Iris pigment epithelial cell (primary cell): ENCODE data around the gene PPP1R12B.

Experiments
- DNase-seq: peaks from one replicate; pipeline ENCODE4 v3.0.0-alpha.2; 2011; ENCODE audit warnings: low read depth

The PPP1R12B gene, protein sequence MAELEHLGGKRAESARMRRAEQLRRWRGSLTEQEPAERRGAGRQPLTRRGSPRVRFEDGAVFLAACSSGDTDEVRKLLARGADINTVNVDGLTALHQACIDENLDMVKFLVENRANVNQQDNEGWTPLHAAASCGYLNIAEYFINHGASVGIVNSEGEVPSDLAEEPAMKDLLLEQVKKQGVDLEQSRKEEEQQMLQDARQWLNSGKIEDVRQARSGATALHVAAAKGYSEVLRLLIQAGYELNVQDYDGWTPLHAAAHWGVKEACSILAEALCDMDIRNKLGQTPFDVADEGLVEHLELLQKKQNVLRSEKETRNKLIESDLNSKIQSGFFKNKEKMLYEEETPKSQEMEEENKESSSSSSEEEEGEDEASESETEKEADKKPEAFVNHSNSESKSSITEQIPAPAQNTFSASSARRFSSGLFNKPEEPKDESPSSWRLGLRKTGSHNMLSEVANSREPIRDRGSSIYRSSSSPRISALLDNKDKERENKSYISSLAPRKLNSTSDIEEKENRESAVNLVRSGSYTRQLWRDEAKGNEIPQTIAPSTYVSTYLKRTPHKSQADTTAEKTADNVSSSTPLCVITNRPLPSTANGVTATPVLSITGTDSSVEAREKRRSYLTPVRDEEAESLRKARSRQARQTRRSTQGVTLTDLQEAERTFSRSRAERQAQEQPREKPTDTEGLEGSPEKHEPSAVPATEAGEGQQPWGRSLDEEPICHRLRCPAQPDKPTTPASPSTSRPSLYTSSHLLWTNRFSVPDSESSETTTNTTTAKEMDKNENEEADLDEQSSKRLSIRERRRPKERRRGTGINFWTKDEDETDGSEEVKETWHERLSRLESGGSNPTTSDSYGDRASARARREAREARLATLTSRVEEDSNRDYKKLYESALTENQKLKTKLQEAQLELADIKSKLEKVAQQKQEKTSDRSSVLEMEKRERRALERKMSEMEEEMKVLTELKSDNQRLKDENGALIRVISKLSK

GRCh38 chr1:202348509-202349205, at the start of gene PPP1R12B:
Gene PPP1R12B, plus strand, starts transcription at chr1:202348699. Its CDS starts 153 bp downstream, at chr1:202348852.
- DNase-seq = peak; percentile 100

GRCh38 chr1:202302166-202302565, 46.3 kb upstream of the PPP1R12B start:
- no peak for DNase-seq

- DNase-seq = no peak
Measured at GRCh38 chr1:202304375-202304774, 44.1 kb upstream of the PPP1R12B start.

- DNase-seq = no peak
Measured at GRCh38 chr1:202305168-202305567, 43.3 kb upstream of the PPP1R12B start.

DNA sequence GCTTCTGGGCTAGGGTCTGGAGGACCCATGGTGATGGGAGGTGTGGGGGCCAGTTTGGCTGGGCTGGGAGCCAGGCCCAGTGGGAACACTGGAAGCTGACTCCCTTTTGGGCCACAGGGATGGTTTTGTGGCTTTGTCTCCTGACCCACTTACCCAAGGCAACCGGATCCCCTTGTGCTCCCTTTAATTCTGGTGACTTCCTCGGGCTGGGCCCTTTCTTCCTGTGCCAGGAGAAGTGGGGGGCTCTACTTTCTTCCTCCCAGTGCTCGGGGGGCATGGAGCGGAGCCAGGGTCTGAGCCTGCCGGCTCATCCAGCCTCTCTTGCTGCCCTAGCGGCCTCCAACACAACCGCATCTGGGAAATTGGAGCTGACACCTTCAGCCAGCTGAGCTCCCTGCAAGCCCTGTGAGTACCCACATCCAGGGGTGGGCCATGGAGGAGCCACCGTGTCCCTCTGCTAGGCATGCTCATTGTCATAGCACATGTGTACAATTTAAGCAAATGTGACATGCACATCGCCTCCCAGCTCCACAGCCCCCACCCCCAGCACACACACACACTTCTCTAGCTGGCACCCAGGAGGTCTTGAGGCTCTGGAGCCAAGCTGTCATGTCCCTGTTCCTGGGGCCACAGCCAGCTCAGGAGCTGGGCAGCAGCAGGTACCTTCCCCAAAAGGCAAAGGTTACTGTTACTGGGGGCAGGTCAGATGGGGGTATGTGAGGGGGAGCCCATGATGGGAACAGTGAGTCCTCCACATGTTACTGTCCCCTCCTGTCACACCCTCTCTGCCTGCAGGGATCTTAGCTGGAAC, 41.8 kb upstream of the PPP1R12B start:
- no peak for DNase-seq

- no peak for DNase-seq
Measured at GRCh38 chr1:202310071-202310725, 38.3 kb upstream of the PPP1R12B start.

DNA sequence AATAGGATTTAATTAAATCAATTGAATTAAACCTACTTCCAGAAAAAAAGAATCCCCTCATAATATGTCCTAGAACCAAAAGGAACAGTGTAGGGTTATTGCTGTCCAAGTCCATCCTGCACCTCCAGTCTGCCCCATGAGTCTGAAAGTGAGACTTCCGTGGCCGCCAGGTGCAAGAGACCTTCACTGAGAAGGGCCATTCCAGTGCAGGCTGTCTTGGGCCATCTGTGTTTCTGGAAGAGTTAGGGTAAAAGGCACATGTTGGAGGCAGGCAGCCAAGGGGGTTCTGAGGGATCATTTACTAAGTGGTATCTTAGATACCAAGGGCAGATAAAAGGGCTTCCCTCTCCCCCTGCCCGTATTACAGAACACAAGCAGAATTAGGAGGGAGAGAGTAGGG, 37.8 kb upstream of the PPP1R12B start:
- no peak for DNase-seq

DNA sequence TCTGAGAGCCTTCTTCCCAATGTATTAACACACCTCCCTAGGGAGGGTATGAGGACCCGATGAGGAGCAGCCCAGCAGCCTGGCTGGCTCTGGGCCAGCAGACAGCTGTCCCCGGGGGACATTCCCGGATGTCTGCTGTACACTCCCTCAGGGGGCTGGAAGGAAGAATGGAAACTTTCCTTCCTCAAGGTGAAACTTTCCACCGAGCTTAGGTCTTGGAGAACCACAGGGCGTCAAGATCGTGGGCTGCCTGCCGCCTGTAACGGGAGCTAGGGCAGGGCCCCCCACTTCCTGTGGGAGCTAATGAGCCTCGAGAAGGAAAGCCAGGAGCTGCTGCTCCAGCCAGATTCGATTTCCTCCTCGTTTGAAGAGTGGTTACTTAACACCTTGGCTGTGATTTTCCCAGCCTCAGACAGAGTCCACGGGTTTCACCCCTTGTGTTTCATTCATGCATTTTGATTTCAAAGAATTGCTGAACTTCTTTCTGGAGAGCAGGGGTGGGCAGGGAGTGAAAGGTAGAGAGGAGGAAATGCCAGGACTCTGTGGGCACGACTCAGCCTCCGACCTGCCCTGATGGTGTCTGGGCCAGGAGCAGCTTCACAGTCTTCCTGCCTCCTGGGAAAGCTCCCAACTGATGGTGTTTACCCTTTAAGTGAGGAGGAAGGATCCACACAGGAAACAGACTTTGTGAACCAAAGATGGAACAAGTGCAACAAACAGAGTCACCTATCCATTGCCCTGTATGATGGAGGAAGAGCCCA, 36.4 kb upstream of the PPP1R12B start:
- DNase-seq = no peak

DNA sequence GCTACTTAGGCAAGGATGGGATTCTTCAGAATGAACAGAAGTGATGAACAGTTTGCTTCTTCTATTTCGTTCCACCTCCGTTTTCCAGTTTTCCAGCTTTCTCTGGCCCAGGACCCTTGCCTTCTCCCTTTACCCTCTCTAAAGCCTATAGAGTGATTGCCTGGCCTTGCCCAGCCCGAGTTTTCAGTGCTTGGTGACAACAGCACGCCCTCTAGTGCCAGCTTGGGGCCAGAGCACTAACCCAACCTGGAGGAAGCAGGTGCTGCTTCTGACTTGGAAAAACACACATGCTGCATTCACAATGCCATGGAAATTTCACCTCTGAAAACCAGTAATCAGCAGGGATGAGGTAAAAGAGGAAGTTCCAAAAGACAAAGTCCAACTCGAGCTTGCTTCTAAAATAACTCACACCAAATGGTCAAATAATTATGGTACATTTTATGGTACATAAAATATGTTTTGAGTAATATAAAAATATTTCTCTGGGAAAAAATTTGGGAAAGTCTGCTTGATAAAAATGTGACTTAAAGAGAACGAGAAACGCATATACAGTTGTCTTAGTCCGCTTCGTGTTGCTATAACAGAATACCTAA, 32.8 kb upstream of the PPP1R12B start:
- DNase-seq = peak; percentile 61

DNA sequence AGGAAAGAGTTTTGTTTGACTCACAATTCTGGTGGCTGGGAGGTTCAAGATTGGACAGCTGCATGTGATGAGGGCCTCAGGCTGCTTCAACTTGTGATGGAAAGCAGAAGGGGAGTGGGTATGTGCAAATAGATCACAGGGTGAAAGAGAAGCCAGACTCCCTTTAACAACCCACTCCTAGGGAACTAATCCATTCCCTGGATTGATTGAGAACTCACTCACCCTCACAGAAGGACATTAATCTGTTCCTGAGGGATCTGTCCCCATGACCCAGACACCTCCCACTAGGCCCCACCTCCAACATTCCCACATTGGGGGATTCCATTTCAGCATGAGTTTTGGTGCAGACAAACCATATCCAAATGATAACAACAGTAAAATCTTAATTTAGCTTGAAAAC, 32.3 kb upstream of the PPP1R12B start:
- no peak for DNase-seq

DNA sequence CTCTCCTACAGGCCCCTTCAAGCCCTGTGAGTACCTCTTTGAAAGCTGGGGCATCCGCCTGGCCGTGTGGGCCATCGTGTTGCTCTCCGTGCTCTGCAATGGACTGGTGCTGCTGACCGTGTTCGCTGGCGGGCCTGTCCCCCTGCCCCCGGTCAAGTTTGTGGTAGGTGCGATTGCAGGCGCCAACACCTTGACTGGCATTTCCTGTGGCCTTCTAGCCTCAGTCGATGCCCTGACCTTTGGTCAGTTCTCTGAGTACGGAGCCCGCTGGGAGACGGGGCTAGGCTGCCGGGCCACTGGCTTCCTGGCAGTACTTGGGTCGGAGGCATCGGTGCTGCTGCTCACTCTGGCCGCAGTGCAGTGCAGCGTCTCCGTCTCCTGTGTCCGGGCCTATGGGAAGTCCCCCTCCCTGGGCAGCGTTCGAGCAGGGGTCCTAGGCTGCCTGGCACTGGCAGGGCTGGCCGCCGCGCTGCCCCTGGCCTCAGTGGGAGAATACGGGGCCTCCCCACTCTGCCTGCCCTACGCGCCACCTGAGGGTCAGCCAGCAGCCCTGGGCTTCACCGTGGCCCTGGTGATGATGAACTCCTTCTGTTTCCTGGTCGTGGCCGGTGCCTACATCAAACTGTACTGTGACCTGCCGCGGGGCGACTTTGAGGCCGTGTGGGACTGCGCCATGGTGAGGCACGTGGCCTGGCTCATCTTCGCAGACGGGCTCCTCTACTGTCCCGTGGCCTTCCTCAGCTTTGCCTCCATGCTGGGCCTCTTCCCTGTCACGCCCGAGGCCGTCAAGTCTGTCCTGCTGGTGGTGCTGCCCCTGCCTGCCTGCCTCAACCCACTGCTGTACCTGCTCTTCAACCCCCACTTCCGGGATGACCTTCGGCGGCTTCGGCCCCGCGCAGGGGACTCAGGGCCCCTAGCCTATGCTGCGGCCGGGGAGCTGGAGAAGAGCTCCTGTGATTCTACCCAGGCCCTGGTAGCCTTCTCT, 30.3 kb upstream of the PPP1R12B start:
- DNase-seq = no peak

DNA sequence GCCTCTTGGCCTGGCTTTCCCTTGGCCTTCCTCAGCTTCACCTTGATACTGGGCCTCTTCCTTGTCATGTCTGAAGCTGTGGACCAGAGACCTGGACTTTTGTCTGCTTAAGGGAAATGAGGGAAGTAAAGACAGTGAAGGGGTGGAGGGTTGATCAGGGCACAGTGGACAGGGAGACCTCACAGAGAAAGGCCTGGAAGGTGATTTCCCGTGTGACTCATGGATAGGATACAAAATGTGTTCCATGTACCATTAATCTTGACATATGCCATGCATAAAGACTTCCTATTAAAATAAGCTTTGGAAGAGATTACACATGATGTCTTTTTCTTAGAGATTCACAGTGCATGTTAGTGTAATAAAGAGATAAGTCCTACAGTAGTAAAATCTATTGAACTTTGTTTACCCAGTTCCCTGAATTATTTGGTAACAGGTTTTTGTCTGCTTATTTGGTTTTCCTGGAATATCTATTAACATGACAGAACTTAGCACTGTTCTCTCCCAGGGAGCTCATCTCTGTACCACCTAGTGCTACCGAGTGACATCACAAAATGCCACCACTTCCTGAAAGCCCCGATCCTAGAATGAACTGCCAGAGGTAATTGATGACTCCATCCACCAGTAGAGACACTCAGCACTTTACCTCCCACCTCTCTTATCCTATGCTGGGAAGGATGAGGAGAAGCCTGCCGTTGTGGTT, 29.0 kb upstream of the PPP1R12B start:
- DNase-seq = no peak

GRCh38 chr1:202320081-202320405, 28.5 kb upstream of the PPP1R12B start:
- no peak for DNase-seq

- no peak for DNase-seq
Measured at GRCh38 chr1:202323731-202324130, 24.8 kb upstream of the PPP1R12B start.

- DNase-seq = no peak
Measured at GRCh38 chr1:202324646-202325045, 23.9 kb upstream of the PPP1R12B start.

DNA sequence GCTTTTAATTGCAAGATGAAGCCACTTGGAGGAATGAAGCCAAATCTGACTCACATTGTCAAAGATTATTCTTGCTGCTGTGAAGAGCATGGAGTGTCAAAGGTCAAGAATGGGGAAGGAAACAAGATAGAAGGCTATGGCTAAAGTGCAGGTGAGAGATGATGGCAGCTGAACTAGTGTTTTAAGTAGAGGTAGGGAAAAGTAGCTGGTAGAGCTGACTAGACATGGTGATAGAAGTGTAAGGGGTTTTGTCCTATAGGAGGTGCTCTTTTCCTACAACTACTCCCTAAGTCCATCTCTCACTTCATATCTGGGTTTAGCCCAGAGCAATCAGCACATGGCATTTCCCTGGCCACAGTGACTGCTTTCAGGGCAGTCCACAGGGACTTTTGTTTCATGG, 18.6 kb upstream of the PPP1R12B start:
- no peak for DNase-seq

DNA sequence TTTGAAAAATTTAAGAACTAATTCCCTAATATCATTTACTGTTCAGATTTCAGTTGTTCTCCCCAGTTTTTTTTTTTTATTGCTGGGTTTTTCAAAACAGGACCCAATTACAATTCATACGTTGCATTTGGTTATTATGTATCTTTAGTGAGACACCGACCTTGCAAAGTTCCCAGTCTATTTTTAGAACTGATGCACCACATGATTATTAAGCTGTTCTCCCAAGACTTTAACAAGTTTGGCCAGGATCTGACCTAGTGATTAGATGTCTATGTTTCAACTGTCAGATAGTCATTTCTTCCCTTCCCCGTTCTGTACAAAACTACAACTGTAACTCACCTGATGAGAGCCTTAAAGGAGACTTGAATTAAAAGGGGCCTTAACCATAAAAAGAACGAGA, 14.6 kb upstream of the PPP1R12B start:
- DNase-seq = no peak
